ENCODE measurements around the gene NPTXR.

NPTXR gene

DNA sequence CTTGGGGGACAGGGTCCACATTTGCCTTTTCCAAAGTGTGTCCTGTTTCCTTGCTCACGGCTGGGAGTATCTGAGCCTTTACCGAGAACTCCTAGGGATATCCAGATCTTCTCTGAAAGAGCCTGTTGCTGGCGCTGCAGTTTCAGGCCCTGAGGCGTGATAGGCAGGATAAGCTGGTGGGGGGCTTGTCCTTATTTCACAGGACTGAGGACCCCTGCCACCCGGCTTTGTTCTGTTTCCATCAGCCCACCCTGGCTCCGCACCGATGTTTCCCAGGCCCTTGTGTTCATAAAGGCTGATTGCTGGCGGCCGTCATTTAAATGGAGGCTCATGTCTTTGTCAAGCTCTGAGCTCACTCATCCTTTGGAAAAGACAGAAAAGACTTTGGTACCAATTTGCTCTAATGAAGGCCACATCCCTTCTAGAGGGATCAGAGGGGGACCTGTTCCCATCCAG, 9.4 kb upstream of the NPTXR start:
- no peak for DNase-seq (ENCODE audit: low read depth in 3 of 3, low spot score in 1 of 3)

DNA sequence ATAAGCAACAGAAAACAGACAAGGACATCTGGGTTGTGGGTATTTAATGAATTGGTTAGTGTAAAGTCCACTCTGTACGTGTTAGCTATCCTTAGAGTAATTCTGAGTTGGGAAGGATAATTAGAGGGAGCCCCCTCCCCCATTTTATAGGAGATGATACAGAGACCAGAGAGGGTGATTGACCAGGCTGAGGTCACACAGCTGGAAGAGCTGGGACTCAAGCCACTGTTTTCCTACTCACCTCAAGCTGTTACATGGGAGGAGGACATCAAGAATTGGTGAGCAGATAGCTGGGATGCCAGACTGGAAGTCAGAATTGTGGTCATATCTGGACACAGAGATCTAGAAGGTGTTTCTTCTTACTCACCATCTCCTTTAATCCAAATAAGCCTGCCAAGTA, 8.7 kb upstream of the NPTXR start:
- DNase-seq (ENCODE audit: low read depth in 3 of 3, low spot score in 1 of 3): no peak

DNA sequence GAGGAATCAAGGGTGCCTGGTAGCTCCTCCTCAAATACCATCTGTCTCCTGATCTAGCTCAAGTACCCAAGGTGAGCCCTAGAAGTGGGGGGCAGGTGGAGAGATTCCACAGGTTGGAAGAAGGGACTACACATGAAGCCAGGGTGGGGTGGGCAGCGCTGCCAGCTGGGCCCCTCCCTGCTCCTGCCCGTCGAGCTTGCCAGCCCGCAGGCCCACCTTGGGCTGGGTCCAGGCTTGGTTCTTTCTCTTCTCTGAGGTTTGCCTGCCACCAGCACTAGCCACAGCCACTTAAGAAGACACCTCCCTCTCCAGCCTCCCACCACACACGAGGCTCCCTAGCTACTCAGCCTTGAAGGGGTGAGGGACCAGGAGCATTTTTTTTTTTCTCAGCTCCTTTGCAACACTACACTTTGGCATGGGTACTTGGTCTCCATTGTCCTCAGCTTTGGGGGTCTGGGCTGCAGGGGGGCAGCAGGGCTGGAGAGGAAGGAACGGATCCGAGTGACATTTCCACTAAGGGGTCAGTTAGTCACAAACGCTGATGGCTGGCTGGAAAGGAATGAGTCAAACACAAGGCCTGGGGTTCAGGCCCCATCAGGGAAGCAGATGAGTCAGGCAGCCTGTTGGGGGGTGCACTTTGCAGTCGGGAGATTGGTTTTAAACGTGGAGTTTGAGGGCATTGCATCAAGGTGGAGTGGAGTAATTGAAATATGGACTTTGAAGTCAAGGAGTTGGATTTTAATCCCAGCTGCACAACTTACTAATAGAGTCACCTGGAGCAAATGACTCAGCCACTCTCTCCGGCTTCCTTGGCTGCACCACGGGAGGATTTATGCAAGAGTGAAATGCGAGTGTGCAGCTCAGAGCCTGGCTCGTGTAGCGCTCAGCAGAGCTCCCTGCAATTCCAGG, 7.4 kb upstream of the NPTXR start:
- no peak for DNase-seq (ENCODE audit: low read depth in 3 of 3, low spot score in 1 of 3)

DNA sequence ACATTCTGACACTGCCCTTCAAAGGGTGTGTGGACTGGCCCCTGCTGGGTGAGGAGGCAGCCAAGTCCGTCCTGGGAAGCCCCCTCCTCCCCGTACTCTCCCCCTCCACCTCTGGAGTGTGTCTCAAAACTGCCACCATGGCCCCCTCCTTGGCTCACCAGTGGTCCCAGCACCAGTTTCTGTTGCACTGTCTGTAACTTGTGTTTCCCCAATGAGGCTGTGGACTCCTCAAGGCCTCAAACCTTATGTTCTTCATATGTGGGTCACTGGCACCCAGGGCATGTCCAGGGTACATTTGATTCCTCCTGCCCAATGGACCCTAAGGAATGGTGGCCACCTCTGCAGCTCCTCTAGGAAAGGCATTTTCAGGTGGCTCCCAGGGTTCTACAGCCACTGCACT, 6.6 kb upstream of the NPTXR start:
- DNase-seq (ENCODE audit: low read depth in 3 of 3, low spot score in 1 of 3): no peak

DNA sequence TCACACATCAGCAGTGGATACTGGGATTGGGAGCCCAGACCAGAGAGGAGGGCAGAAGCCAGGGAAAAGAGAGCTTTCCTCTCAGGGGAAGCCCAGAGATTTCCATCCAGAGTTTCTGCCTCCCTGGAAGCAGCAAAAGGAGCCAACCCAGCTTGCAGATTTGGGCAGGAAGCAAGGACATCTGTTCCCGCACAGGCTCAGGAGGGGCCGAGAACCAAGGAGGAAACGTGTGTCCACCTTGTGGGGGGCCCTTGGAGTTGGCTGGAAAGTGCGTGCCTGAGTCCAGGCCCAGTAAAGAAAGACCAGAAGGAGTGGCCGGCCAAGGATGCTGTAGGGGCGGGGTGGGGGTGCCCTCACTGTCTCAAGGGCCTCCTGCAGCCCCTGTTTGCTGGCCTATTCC, 6.0 kb upstream of the NPTXR start:
- DNase-seq (ENCODE audit: low read depth in 3 of 3, low spot score in 1 of 3): no peak

DNA sequence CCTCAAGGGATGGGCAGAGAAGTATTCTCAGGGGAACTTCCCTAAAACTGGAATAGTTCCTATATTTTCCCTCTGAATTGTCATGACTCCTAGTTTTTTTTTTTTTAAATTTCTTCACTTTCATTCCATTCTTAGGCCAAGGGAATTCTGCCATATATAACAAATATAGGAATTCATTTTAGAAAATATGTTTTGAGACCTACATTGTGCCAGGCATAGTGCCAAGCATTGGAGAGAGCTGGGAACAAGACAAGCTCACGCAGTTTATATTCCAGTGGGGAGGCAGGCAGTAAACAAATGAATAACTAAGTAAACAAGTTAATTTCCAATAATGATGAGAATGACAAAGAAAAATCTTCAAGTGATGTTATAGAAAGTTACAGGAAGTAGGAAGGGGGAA, 2.6 kb upstream of the NPTXR start:
- DNase-seq (ENCODE audit: low read depth in 3 of 3, low spot score in 1 of 3): no peak

DNA sequence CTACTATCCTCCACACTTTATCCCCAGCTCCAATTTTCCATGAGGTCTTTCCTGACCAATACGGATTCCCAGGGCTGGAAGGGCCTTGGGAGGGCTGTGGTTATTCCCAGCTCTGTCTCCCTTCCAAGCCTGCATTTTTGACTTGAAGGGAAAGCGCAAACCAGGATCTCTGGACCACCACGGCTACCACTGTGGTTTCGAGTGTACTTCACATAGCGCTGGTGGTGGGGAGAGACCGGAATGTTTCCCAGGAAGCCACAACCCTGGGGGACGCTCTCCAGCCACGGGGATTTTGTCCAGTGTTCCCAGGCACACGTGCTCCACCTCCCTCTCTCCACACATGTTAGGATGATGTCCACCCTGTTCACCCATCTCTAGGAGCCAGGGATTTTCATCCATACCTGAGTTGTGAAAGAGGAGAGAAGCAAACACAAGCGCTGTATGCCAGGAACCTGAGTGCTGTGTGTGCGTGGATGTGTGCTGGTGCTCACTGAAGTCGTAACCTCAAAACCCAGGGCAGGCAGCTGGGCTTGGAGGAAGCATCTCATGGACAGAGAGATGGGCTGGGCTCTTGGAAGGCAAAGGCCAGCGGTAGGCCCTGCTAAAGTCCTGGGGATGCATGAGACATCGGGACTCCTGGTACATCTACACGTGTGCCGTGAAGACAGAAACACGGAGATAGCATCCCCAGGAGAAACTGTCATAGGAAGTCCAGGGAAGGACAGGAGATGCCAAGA, 1.3 kb upstream of the NPTXR start:
- DNase-seq (ENCODE audit: low read depth in 3 of 3, low spot score in 1 of 3): no peak

DNA sequence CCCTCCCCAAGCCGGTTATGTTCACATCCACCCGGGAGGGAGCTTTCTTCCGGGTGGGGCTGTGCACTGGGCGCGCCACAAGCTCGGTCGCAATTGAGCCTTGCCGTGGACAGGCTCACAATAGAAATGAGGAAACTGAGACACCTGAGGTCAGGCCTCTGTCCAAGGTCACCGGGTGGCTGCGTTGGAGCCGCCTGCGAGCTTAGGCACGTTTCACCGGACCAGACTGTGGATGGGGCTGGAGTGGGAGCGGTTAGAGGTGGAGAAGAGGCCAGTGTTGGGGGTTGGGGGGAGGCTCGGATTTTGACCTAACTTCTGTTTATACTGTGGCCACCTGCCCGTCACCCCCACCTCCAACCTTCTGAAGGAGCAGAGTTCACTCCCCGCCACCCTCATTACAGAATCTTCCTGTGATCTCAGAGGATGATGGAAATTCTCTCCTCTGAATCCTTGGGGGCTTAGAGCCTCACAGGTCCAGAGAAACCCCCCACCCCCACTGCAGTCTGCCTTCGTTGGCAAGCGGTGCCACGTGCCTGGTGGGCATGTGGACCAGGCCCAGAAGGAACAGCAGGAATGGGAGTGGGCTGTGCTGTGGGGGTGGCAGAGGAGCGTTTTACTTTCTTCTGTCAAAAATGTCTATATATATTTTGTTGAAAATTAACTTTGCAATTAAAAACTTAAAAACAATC, 631 bp upstream of the NPTXR start:
- DNase-seq (ENCODE audit: low read depth in 3 of 3, low spot score in 1 of 3): no peak

DNA sequence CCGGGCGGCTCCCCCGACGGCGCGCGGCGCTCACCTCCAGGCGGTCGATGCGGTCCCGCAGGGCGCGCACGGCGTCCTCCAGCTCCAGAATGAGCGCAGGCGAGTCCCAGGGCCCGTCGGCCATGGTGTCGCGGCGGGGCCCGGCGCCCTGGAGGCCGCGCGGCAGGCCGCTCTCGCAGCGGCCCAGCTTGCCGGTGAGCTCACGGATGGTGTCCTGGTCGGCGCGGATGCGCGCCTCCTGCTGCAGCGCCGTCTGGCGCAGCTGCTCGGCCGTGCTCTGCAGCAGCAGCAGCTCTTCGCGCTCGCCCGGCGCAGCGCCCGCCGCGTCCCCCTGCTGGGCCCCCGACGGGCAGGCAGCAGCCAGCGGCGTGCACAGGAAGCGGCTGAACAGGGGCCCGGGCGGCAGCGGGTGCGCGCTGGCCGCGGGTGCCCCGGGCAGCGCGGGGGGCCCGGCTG, 599 bp downstream of the NPTXR start:
- DNase-seq (ENCODE audit: low read depth in 3 of 3, low spot score in 1 of 3): peak; percentile 10 to 41 (median 27)

DNA sequence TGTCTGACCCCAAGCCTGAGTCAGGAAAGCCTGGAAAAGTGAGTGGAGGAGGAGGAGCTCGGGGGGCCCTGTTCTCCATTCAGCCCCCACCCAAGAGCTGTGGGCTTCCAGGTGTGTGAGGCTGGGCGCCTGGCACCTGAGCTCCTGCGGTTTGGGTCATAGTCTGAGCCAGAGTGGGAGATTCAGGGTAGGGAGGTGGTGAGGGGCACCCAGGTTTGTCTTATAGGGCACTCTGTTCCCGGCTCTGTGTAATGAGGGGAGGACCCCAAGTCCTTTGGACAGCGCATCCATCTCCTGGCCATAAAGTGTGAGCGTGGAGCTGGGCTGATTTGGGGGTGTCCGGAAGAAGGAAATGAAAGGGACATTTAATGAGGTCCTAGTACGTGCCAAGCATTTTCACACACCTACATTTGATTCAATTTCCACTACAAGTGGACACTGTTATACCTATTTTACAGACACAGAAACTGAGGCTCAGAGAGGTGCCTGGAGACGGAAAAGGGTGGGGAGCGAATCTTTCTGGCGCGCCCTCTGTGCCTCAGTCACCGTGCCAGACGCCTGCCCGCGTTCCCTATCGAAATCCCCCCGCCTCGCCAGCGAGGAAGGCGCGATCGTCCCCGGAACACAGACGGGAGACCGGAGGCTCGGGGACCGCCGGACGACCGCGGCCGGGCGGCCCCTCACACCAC, 1.2 kb downstream of the NPTXR start:
- no peak for DNase-seq (ENCODE audit: low read depth in 3 of 3, low spot score in 1 of 3)

DNA sequence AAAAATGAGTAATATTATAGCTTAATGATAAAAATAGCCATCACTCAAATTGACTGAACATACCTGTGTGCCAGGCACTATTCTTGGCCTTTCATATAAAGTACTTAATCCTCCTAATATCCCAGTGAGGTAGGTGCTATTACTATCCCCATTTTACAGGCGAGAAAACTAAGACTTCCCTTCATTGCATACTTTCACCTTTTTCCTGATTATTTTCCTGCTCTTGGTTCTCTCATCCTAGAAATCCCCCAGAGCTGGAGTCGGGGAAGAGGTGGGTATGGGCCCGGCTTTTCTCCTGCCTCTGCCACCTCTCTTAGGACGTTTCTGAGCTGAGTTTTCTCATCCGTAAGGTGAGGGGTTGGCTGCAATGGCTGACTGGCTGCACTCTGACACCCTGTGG, 2.2 kb downstream of the NPTXR start:
- DNase-seq (ENCODE audit: low read depth in 3 of 3, low spot score in 1 of 3): no peak

DNA sequence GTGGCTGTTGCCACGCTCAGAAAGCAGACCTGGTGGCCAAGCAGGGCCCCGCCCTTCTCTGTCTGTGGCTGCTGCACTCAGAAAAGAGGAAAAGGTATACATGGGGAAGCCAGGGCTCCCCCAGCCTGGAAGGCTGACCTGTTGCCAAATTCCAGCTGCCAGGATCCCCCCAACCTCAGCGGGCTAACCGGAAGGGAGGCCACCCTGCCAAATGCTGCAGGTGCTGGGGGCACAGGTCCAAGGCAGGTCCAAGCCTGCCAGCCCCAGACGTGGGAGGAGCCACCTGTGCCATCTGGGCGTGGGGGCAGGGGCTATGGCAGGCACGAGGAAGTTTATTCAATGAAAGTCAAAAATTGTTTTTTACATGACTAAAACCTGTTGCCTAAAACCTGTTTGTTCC, 2.6 kb downstream of the NPTXR start:
- DNase-seq (ENCODE audit: low read depth in 3 of 3, low spot score in 1 of 3): no peak

DNA sequence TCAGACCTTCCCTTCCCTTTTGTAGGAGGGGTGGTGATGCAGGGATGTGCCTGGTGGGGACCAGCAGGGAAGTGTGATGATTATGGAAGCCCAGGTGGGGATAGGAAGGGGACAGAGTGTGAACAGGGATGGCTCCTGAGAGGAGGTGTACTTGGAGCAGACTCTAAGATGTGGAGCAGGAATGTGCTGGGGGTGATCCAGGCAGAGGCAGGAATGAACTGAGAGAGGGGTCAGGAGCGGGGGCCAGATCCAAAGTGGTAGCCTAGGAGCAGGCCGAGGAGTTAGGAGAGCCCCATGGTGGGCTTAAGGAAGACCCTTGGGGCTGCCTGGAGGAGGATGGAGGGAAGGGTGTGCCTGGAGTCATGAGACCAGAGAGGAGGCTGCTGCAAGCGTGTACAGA, 3.7 kb downstream of the NPTXR start:
- DNase-seq (ENCODE audit: low read depth in 3 of 3, low spot score in 1 of 3): no peak

DNA sequence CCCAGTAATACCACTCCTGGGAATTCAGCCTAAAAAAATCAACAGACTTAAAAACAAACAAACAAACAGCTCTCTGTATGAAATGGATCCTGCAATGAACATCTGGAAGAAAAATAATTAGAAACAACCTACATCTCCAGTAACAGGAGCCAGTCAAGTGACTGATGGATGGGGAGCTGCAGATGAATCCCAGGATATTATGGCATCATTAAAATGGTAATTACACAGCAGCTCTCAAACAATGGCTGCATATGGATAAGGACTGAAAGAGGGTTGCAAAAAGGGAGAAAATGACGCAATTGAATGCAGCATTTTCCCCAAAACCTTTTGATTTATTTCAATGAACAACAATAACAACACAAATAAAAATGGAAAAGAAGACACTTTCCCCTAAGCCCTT, 4.1 kb downstream of the NPTXR start:
- no peak for DNase-seq (ENCODE audit: low read depth in 3 of 3, low spot score in 1 of 3)

DNA sequence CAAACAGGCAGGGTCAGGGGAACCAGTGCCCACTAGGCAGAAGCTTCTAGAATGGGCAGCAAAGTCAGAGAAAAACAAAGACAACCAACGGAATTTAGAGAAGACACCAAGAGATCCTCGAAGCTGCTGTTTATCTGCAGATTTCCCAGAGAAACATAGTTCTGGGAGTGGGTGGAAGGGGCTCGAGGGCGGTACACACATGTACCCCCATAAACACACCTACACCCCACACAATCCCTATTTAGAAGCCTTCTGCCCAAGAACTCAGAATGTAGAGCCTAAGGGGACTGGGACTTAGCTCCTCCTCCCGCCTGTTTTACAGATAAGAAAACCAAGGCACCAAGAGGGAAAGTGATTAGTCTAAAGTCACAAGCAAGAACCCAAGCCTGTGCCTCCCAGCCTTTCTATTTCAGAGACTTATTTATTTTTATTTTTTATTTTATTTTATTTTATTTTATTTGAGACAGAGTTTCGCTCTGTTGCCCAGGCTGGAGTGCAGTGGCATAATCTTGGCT, 6.4 kb downstream of the NPTXR start:
- no peak for DNase-seq (ENCODE audit: low read depth in 3 of 3, low spot score in 1 of 3)

DNA sequence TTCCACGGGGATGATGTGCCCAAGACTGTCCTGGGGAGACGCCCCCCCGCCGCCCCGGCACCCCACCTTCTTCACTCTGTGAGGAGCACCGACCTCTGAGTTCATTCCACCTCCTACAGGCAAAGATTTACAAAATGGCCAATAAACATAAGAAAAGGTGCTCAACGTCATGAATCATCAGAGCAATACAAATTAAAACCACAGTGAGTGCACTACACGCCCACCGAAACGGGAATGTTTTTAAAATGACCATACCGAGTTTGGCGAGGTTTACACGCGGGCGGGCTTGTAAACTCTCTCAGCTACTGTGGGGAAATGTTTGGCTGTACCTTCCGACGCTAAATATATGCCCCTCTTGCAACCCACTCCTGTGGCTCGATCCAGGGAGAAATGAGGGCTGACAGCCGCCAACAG, 7.9 kb downstream of the NPTXR start:
- no peak for DNase-seq (ENCODE audit: low read depth in 3 of 3, low spot score in 1 of 3)

DNA sequence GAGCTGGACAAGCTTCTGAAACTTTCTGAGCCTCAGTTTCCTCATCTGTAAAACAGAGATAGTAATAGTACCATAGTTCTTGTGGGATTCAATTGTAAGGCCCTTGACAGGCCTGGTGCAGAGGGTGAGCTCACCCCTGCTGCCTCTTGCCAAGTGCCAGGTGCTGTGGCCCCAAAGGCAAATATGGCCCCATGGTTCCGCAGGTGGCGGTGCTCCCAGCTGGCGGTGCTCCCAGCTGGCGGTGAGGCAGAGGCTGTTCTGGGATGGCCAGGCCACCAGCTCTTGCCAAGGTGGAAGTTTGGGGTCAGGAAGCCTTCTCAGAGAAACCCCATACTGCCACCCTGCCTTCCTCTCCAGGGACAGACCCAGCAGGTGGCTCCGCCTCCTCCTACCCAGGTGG, 8.8 kb downstream of the NPTXR start:
- DNase-seq (ENCODE audit: low read depth in 3 of 3, low spot score in 1 of 3): no peak

DNA sequence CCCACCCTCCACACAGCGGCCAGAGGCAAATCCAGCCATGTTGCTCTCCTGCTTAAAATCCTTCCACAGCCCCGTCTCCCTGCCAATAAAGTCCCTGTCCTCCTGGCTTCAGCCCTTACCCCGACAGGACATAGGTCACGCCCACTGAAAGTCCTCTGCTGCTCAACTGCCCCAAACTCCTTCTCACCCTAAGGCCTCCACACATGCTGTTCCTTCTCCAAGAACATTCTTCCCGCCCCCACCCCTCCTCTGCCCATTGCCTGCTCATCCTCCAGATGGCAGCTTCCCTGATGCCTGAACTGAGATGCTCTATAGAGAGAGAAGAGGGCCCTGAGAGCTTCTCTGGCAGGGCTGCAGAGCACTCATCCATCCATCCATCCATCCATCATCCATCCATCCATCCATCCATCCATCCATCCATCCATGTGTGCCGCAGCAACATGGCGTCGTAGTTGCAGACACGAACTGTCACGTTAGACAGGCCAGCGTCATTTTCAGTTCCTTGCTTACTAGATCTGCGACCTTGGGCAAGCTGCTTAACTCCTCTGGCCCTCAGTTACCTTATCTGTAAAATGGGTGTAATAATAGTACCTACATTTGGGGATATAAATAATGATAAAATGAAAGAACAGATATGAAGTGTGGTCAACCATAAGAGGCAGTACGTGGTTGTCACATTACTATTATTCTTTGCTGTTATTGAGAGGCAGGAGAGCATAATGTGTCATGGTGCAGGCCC, 9.4 kb downstream of the NPTXR start:
- no peak for DNase-seq (ENCODE audit: low read depth in 3 of 3, low spot score in 1 of 3)

DNA sequence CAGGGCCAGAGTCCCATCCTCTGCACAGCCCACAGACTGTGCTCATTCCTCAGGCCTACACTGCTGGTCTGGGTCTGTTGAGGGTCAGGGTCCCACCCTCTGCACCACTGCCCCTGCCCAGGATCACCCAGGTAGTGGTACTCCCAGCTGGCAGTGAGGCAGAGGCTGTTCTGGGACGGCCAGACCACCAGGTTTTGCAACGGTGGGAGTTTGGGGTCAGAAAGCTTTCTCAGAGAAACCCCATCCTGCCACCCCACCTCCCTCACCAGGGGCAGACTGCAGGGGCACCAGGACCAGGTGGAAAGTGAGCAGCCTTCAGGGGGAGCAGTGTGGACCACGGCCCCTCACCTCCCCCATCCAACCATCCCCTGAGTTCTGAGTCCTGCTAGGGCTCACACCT, 10.8 kb downstream of the NPTXR start:
- no peak for DNase-seq (ENCODE audit: low read depth in 3 of 3, low spot score in 1 of 3)

Data from stimulated activated CD4-positive, alpha-beta T cell treated with anti-CD3 and anti-CD28 coated beads, TNF-alpha, amount 100 ng/mL, for 1 hour (primary cell).